HG03342 (cell line): Measurements from ENCODE around the gene SLC1A5.

Experiments
- ATAC-seq: cut with Tn5 transposase; IDR thresholded peaks from one replicate; pipeline ENCODE4 v1.9.1; 2021; ENCODE audit warnings: mild to moderate bottlenecking, moderate library complexity; ENCODE audit not compliant: unreplicated experiment

The SLC1A5 gene

DNA sequence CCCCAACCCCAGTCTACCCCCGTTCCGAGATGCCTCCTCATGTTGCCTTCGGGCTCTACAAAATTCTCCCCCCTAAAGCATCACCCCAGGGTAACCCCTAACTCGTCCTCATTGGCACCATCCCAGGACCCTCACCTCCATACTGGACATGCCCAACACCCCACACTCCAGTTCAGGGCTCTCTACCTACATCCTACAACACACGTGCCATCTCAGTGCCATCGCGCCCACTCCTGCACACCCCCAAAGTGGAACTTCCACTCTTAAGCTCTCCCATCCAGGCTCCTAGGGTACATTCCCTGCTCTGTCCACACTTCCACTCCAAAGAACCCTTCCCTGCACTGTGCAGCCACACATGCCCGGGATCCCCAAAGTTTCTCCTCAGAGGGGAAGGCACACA lies 43.4 kb downstream of the SLC1A5 start:
- no peak for ATAC-seq

DNA sequence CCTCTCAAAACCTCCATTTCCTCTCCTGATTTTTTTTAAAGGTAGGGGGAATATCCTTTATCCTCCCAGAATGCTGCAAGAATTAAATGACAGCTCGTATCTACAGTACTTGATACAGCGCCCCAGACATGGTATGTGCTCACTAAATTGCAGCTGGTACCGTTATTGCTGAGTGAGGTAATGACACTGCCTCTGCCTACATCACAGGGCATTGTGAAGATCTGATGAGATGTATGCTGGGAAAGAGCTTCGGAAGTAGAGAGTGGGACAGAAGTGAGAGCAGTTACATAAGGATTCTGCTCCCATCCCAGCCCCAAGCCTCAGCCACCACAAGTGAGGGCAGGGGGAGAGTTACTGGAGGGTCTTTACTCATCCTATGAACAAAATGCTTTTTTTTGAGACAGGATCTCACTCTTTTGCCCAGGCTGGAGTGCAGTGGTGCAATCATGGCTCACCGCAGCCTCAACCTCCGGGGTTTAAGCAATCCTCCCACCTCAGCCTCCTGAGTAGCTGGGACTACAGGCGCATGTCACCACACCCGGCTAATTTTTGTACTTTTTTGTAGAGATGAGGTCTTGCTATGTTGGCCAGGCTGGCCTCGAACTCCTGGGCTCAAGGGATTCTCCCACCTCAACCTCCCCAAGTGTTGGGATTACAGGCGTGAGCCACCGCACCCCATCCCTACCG lies 44.2 kb downstream of the SLC1A5 start:
- ATAC-seq = no peak

DNA sequence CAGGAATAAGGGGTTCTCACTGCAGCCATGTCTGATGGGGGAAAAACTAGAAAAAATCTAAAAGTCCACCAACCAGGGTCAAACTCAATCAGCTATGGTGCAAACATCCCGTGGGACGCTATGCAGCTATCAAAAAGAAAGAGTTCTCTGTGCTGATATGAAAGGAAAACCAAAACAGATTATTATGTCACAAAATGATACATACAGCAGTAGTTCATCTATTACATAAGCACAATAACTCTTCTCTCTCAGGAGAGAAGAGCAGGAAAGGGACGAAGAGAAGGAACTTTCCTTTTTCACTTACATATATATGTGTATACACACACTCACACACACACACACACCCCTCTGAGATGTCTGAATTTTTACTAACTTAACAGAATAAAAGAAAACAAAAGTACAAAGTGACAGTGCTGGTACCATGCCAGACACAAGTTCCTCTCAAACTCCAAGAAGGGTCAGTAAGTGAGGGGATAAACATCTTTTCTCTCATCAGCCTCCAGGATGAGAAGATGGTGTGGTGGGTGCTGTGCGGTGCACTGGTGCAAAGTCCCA lies 45.4 kb downstream of the SLC1A5 start:
- no peak for ATAC-seq

DNA sequence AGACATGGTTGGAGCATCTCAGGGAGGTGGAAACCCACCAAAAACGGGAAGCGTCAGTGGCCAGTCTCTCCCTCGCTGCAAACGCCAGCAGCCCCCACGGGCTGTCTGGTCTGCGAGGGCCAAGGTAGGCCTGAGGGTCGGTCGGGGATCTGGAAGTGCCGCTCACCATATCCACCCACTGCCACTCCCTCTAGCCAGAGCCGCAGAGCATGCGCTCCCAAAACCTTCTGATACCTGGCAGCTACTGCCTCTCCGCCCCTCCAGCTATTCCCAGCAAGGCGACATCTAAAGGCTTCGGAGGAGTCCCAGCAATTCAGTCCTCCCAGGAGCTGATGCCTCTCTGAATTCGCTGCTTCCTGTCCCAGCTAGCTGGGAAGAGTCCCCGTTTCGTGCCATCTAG lies 46.9 kb downstream of the SLC1A5 start:
- no peak for ATAC-seq

DNA sequence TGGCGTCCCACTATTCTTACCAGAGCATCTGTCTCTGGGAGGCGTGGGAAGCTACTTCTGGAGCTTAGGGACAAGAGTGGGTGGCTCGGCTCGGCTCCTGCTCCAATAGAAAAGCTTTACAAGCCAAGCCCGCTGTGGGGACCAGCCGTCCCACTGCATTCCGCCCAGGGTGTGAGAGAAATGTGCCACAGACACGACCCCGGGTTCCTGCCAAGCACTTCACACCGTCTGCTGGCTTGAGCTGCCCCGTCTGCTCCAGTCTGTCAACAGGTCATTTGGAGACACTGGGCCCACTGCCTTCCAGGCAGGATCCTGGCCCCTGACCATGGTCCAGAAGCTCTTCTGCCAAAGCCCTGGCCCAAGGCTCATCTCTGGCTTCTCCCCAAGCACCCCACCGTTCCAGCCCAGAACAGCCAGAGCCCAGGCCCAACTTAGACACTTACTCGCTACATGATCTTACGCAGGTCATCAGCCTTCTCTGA lies 49.1 kb downstream of the SLC1A5 start:
- no peak for ATAC-seq

DNA sequence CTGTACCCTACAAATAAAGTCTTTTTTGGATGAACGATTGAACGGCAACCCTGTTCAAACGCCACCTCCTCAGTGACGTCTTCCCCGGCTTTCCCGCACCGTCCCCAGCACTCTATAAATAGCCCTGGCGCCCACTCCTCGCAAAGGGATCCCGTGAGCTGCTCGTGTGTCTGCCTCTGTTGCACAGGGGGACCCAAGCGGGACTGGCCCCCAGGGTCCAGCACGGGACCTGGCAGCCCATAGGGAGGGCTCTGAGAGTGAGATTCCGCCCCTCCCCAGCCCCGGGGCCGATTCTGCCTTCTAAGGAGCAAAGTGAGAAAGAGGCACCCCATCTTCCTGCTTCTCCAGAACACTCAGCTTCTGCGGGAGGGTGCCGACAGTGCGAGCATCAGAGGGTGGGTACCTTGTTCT lies 50.6 kb downstream of the SLC1A5 start:
- no peak for ATAC-seq

DNA sequence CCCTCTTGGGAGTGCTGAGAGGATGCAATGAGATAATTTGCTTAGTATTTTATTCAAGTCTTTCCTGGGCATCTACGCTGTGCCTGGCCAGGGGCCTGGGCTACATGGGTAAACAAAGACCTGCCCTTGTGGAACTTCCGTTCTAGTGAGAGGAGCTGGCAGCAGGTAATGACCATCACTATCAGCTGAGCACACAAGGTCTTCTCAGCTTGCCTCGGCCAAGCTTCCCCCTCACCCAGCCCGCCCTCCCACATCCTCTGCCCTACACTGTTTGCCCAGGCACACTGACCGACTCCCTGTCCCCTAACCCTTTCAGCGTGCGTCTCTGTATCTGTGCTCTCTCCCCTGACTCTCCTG lies 51.1 kb downstream of the SLC1A5 start:
- no peak for ATAC-seq

DNA sequence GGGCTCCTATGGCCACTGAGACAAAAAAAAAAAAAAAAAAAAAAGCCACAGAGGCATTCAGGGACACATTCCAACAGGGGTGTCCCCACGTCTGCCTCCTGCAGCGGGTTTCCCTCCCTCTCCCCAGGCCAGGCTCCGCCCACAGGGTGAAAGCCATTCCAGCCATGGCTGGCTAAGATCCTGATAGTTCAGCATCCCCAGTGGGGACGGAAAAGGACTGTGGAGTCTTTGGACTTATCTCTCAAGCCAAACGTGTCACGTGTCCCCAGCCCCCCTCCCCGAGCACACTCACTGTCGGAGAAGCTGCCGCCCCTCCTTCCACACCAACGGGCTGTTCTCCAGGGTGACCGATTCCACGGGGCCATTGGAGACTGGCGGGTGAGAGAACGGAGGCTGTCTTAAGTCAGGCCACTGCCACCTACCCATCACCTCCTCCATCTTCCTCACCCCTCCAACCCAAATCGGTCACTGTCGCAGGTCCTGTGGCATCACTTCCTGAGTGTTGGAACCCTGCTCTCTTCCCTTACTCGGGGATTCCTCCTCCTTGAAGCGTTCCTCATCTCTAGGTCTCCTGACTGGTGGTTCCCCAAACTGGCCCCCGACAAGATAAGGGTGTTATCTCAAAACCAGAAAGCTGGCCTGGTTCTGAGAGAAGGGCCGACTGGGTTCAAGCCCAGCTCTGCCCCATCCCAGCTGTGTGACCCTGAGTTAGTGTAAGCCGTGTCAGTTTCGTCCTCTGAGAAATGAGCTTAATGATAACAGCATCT lies 51.7 kb downstream of the SLC1A5 start:
- ATAC-seq = no peak

DNA sequence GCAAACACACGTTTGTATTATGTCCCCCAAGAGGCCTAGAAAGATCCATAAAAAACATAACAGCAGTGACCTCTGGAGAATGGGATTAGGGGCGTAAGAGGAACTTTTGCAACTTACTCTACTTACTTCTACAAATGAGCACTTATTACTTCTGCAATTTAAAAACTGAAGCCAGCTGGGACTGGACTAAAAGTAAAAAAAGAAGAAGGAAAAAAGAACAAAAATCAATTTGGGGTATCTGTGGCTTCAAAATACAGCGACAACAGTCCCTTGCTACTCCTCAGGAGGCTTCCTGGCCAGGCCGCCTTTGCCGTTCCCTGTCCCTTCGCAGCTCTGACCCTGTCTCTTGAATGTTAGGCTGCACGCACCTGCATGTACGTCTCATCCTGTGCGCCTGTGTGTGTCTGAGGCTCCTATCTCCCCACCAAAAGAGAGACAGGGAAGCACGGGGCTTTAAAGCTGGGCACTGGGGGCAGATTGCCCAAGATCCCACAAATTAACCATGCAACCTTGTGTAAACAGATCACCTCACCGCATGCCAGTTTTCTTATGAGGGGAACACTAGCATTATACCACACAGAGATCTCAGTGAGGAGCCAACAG lies 54.6 kb downstream of the SLC1A5 start:
- ATAC-seq = no peak

DNA sequence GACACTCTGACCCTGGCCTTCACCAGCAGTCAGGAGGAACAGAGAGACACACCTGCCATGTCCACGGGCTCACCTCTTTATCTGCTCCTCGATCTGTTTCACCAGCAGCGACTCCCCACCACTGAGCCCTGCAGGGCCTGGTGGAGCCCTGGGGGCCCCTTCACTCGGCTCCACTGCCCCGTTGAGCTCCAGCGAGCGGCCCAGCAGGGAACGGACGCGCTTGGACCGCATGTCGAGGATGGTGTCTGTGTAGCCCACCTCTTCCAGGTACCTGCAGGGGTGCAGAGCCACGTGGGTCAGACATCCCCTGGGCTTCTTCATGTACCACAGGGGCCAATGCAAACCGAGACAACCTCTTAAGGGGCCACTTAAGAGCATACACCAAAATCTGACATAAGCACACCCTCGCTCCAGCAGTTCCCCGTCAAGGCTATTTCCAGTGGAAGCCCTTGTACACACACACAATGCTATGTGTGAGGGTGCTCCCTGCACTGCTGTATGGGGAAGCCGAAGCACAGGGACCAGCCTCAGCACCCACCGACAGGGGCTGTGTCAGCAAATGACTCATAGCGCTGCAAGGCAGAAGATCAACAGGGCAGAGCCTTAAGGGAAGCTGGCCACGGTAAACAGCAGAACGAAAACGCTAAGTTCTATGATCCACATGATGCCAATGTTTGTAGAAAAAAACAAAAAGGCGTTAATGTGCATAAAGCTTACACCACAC lies 55.3 kb downstream of the SLC1A5 start:
- no peak for ATAC-seq

DNA sequence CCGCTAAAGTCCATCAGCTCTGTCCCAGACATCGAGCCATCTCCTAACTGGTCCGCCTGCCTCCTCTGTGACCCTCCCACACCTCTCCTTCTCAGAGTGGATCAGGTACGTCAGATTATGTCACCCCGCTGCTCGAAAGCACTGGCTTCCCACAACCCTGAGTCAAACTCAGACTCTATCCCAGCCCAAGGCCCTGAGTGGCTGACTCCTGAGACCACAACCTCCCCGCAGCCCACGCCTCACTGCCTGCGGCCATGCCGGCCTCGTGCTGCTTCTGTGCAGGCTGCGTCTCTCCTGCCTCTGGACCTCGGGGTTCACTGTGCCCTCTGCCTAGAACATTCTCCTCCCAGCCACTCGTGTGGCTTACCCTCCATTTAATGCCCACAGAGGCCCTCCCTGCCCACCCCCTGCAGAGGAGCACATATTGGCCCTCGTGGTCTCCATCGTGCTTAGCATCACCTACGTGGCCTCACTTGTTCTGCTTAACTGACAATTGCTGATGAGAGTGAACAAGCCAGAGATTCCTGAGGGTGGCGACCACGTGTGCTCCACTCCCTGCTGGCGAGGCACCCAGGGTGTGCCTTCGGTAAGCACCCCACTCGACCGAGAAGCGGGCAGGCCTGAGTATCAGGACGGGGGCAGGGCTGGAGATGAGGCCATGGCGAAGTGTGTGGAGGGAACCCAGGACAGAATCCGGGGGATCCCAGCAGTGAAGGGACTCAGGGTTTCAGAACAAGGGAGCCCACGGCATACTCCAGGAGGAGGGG lies 56.0 kb downstream of the SLC1A5 start:
- ATAC-seq = no peak

DNA sequence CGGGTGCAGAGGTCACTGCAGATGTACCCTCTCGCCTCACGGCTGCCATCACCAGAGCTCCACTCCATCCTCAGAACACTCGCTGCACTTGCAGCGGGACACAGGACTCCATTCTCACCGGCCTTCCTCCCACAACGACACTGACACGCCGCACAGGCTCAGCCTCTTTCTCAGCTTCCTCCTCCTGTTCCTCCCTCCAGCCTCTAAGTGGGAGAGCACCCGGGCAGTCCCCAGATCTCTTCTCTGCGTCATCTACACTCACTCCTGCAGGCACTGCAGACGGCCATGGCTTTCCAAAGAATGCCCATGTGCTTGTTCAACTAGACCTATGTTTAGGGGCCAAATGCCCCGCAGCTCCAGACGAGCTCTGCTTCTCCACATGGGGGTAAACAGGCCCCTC lies 56.8 kb downstream of the SLC1A5 start:
- no peak for ATAC-seq

DNA sequence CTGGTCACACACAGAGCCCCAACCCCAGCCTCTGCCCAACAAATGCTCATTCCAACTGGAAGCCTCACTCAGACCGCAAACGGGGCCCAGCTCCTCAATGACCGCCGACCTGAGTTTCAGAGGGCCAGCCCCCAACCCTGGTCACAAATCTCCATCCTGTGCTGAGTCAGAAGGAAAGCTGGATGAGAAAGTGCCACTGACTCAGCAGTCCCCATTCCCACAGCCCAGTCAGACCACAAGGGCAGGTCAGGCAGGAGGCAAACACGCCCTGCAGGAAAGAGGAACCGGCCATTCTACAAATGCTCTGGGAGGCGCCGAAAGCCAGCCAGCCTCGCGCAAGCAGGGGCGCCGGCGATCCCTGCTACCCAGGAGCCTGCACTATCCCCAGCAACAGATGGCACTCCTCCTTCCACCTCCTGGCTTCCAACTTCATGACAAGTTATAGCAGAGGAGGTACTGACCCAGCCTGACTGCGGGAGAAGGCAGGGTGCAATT lies 57.3 kb downstream of the SLC1A5 start:
- no peak for ATAC-seq

DNA sequence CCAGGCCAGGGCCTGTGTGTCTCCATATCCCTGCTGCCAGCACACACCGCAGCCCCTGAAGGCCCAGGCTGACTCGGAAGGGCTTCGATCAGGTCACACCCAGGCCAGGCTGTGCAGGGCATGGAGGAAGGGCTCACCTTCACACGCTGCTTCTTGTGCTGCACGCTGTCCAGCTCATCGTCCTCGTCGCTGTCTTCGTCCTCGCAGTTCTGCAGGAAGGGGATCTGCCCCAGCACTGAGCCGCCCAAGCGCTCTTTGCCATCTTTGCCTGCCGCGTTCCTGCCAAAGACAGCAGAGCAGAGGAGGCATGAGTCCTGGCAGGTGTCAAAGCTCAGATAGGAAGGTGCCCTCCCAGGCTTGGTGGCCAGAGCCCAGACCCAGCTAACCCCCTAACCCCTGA lies 57.8 kb downstream of the SLC1A5 start:
- no peak for ATAC-seq

DNA sequence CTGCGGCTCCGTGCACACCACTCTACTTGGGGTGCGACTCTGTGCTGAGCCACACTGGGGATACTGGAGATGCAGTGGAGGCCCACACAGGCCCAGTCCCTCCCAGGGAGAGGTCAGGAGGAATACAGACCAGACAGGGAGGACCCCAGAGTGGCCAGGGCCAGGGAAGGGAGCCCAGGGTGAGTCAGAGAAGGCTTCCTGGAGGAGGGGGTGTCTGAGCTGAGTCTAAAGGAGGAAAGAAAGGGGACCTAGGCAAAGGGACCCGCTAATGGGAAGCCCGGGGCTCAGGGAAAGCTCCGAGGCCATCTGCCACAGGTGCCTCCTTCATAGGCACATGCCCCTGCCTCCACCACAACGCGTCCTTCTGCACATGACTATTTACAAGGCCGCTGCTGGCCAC lies 58.2 kb downstream of the SLC1A5 start:
- no peak for ATAC-seq

DNA sequence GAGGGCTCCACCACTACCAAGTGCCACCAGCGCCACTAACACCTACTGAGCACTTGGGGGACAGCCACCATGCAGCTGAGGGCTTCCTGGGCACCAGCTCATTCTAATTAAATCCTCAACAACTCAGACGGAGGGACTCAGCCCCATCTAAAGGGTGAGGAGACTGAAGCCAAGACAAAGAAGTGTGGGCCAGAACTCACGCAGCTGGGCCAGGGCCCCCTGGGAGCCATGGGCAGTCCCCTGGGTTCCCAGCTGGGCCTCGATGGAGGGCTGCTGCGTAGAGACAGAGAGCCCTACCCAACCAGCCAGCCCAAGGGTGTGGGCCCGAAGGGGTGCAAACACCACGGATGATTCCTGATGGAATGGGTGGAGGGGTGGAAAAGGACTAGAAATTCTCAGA lies 58.7 kb downstream of the SLC1A5 start:
- no peak for ATAC-seq

DNA sequence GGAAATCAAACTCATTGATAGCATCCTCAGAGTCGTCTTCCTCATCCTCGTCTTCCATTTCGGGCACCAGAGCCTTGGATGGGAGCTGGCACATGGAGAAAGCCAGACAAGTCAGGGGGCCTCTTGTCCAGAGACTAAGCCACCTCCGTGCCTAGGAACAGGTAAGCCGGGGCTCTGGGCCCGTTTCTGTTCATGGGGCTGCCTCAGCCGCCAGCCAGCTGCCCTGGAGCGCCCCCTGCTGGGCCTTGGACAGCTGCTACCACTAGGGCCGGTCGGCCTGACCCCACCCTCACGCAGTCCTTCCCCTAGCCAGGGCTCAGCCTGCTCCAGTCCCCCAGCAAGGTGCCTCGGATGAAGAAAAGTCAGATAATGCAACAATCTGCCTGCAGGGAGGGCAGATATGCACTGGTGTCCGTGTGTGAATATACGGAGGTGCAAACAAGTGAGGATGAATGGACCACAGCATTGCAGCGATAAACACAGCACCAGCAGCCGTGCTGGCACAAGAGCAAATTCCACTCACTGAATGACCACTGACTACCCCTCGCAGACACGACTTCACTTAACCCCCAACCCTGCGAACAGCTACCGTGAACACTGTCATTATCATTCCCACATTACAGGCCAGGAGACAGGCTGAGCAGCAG lies 59.6 kb downstream of the SLC1A5 start:
- ATAC-seq = peak; percentile 45

DNA sequence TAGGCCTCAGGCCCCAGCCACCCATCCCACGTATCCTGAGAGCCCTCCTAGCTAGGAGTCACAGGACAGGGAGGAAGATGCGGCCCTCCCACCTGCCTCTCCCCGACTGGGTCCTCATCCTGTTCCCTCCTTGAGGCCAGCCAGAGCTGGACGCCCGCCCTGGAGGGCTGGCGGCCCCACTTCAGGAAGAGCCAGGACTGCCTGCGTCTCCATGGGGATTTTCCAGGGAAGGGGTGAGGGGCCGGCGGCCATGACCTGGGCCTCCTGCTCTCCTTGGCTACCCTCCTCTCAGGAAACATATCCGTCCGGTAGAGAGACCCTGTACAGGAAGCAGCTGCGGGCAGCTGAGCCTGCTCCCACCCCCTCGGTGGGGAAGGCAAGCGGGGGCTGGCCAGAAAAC lies 60.2 kb downstream of the SLC1A5 start:
- no peak for ATAC-seq

DNA sequence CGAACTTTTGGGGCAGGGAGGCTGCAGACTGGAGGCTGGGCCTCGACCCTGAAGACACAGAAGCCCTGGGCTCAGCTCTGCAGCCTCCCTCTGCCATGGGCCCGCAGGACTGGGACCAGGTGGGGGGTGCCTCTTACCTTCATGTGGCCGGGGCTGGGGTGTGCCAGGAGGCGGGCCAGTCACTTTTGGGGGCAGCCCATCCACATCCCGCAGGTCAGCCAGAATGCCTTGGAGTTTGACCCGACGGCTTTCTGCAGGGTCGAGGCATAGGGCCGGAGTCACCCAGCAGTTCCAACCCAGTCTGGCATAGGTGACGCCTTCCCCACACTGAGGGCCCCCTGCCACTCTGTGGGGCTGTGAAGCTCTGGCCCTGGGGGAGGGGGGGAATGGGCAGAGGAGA lies 60.6 kb downstream of the SLC1A5 start:
- ATAC-seq = no peak

DNA sequence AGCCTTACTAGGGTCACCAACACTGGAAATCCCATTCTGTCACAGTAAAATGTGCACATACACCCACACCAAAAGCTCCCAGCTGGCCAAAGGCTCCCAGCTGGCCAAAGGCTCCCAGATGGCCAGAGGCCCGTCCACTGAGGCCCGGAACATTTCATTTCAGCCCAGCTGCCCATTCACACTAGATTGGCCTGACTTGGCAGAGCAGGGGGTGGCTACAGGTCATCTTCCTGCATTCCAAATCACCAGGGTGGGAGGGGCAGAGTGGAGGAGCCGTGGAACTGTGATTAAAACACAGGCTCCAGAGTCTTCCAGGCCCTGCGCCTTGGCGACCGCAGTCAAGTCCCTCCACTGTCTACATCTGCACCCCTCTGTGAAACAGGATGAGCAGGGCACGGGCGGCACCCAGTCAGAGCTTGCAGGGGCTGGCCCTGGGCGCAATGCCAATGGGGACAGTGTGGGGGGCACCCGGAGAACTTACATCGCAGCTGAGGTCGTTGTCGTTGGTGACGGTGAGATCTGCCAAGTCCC lies 61.4 kb downstream of the SLC1A5 start:
- no peak for ATAC-seq
